Choroid plexus epithelial cell (primary cell): ENCODE measurements around the gene TAF4B.

Experiments used
- DNase-seq: peaks from one replicate; pipeline ENCODE4 v3.0.0-alpha.2; 2010; ENCODE audit warnings: low read depth
- H3K4me3 ChIP-seq: 2 replicates; pipeline ENCODE4 v1.5.1; 2011; ENCODE audit warnings: low read depth, mild to moderate bottlenecking, control low read depth, low read length, moderate library complexity
- CTCF ChIP-seq: conservative IDR thresholded peaks from 2 replicates; pipeline ENCODE4 v1.5.1; 2011; ENCODE audit warnings: low read depth, mild to moderate bottlenecking, control low read depth, inconsistent platforms, low read length, moderate library complexity

TAF4B gene

GRCh38 chr18:26415631-26416030 lies 189.4 kb downstream of the TAF4B start:
- no peak for DNase-seq
- H3K4me3 ChIP-seq, result no peak overlapping the region
- TF ChIP-seq CTCF, result no peak

- no peak overlapping the region for H3K4me3 ChIP-seq
- TF ChIP-seq CTCF, result no peak
- DNase-seq, result no peak
These were observed 190.5 kb downstream of the TAF4B start for GRCh38 chr18:26416652-26417150.

- DNase-seq, result no peak
- no peak for TF ChIP-seq CTCF
- no peak overlapping the region for H3K4me3 ChIP-seq
These were observed 190.9 kb downstream of the TAF4B start for GRCh38 chr18:26417190-26417589.

GRCh38 chr18:26418225-26418624 lies 192.0 kb downstream of the TAF4B start:
- TF ChIP-seq CTCF, result no peak
- no peak overlapping the region for H3K4me3 ChIP-seq
- no peak for DNase-seq

GRCh38 chr18:26419746-26420145 lies 193.5 kb downstream of the TAF4B start:
- no peak for TF ChIP-seq CTCF
- no peak overlapping the region for H3K4me3 ChIP-seq
- peak; percentile 43 for DNase-seq

GRCh38 chr18:26421503-26421902 lies 195.3 kb downstream of the TAF4B start:
- no peak for DNase-seq
- TF ChIP-seq CTCF, result no peak
- no peak overlapping the region for H3K4me3 ChIP-seq

- no peak for DNase-seq
- no peak overlapping the region for H3K4me3 ChIP-seq
- TF ChIP-seq CTCF, result no peak
These were observed 195.7 kb downstream of the TAF4B start for GRCh38 chr18:26421931-26422330.
